Kidney (tissue), 14 donors: Measurements from ENCODE around the gene FAM78A. TPM values are rescaled to one million over a fixed set of nuclear protein-coding genes. Genes with fewer than 3 reads are reported as not detected.
"Not testable (repeated sequence)": the region's sequence is repeated elsewhere in the genome, so short reads cannot be mapped to it uniquely, and the experiment has no call there.

Experiments used
- DNase-seq, 5 donors: peaks; one replicate each; pipeline ENCODE4 v3.0.0-alpha.2; 2013 to 2020
- FAIRE-seq: peaks from 2 replicates; lab custom pipeline; 2012; peaks lifted over from hg19 to GRCh38; lab: Jason Lieb, UNC
- H3K27ac ChIP-seq, 2 donors: one replicate each; pipeline ENCODE4 v1.7.0; 2013; ENCODE audit warnings: low read depth in 2 of 2, low read length in 2 of 2, inconsistent platforms in 1 of 2
- H3K27me3 ChIP-seq: one replicate; pipeline ENCODE4 v1.7.1; 2013; ENCODE audit warnings: low read length, inconsistent platforms; ENCODE audit not compliant: control insufficient read depth, insufficient read depth
- H3K36me3 ChIP-seq, 3 donors: one replicate each; pipeline versions ENCODE4 v1.7.0 to v1.7.1; 2013; ENCODE audit warnings: low read length in 3 of 3, control low read depth in 1 of 3, inconsistent platforms in 1 of 3; ENCODE audit not compliant: insufficient read depth in 3 of 3, control insufficient read depth in 2 of 3
- H3K4me1 ChIP-seq, 3 donors: one replicate each; pipeline versions ENCODE4 v1.7.0 to v1.7.1; 2013; ENCODE audit warnings: low read length in 3 of 3, inconsistent platforms in 1 of 3, low read depth in 1 of 3; ENCODE audit not compliant: control insufficient read depth in 2 of 3, insufficient read depth in 2 of 3
- H3K4me3 ChIP-seq, 3 donors: one replicate each; pipeline versions ENCODE4 v1.7.0 to v1.8.1; 2013; ENCODE audit warnings: low read length in 3 of 3, control low read depth in 1 of 3, inconsistent platforms in 1 of 3
- H3K9ac ChIP-seq, 3 donors: one replicate each; pipeline versions ENCODE4 v1.7.0 to v1.7.1; 2013; ENCODE audit warnings: low read length in 3 of 3, control low read depth in 1 of 3, inconsistent platforms in 1 of 3
- H3K9me3 ChIP-seq, 3 donors: one replicate each; pipeline versions ENCODE4 v1.7.0 to v1.7.1; 2013; ENCODE audit warnings: low read length in 3 of 3, control low read depth in 1 of 3, inconsistent platforms in 1 of 3; ENCODE audit not compliant: control insufficient read depth in 2 of 3, insufficient read depth in 1 of 3
- intact Hi-C: fragments of 100-400 bp; cut with DNase I; formaldehyde crosslinking; loops from one replicate; pipeline ENCODE4 v1.11.1; 2022
- polyA plus RNA-seq: library from polyadenylated mRNA; stranded (reverse); fragments of 350-450 nt; fragmentation: Illumina TruSeq; extraction: RNeasy Lipid Tissue Mini Kit (QIAGEN cat#74804); gene quantifications from one replicate; pipeline ENCODE4 v1.2.3, GENCODE V29; 2014; ENCODE audit warnings: low read depth, low replicate concordance; ENCODE audit not compliant: insufficient read depth
- total RNA-seq: library from RNA; stranded (reverse); fragmentation: NEBNext Ultra II Directional; extraction: Animal tissue kit (Norgen Biotek cat#: 25700); gene quantifications from one replicate; pipeline ENCODE4 v1.2.1, GENCODE V29; 2021
- TF ChIP-seq, protein P1 (sequence below): IDR thresholded peaks from 3 replicates; pipeline ENCODE4 v1.5.1; 2012; ENCODE audit warnings: mild to moderate bottlenecking, moderate library complexity, borderline replicate concordance; ENCODE audit not compliant: insufficient read depth; ENCODE audit errors: extremely low read depth
- donor health status: control.
- donor health status: control.
- donor health status: control.
- donor health status: control.
- donor health status: control.
- donor health status: DM: yes; HTN: yes; CAD: no.
- donor health status: Normal renal cell carcinoma (clear cell type).

FAM78A gene
- total and polyA plus RNA-seq, 2 donors from 2014 or later, result 1.6 to 6.1 TPM

DNA sequence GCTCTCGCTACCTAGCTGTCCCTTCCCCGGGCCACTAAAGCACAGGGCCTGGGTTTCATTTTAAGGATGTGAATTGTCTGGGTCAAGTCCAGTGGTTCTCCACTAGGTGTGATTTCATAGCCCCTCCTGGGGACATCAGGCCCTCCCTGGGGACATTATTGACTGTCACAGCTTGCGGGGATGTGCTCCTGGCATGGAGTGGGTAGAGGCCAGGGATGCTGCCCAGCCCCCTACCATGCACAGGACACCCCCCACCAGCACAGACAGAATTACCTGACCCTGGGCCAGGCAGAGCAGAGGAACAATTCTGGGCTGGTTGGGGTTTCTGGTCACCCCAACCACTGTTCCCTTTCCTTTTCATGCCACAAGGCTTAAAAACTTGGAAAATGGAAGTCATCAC is 4.1 kb downstream of the FAM78A start:
- no peak overlapping the region for H3K9ac ChIP-seq
- no peak for FAIRE-seq
- TF ChIP-seq, protein P1, sequence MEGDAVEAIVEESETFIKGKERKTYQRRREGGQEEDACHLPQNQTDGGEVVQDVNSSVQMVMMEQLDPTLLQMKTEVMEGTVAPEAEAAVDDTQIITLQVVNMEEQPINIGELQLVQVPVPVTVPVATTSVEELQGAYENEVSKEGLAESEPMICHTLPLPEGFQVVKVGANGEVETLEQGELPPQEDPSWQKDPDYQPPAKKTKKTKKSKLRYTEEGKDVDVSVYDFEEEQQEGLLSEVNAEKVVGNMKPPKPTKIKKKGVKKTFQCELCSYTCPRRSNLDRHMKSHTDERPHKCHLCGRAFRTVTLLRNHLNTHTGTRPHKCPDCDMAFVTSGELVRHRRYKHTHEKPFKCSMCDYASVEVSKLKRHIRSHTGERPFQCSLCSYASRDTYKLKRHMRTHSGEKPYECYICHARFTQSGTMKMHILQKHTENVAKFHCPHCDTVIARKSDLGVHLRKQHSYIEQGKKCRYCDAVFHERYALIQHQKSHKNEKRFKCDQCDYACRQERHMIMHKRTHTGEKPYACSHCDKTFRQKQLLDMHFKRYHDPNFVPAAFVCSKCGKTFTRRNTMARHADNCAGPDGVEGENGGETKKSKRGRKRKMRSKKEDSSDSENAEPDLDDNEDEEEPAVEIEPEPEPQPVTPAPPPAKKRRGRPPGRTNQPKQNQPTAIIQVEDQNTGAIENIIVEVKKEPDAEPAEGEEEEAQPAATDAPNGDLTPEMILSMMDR, result no peak
- DNase-seq, result peak in 1 of 5 donors; percentile 41
- peaks cover 2% of the 10 kb centered on the region for H3K27me3 ChIP-seq
- no peaks in the 10 kb centered on the region for H3K36me3 ChIP-seq
- H3K4me3 ChIP-seq, result no peak overlapping the region
- H3K9me3 ChIP-seq, result no peaks in the 10 kb centered on the region
- H3K27ac ChIP-seq, result no peak overlapping the region
- H3K4me1 ChIP-seq, result peaks cover 0 to 7% (median 0%) of the 10 kb centered on the region in 3 donors
- intact Hi-C loops, result no loop called here

DNA sequence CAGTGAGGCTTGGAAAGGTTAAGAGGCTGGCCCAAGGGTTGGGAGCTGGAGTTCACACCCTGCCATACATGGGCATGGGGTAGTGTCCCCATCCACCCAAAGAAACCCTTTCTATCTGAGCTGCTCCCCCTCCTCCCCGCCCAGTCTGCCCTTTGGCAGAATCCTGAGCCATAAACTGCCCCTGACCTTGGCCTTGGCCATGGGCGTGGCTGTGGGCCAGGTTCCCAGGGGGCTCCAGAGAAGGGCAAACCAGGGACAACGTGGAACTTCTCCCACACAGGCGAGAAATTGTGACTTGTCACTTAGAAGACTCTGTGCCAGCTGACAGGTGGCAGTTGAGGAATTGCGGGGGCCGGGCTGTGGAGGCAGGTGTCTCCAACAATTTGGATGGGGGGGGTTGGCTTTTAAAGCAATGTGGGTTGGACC is 4.8 kb downstream of the FAM78A start:
- Histone ChIP-seq H3K9me3 (no peaks in the 10 kb centered on the region), H3K4me3 (no peak overlapping the region), H3K27me3 (peaks cover 2% of the 10 kb centered on the region), H3K27ac (peak overlapping the region in 1 of 2 donors; percentile 62), H3K36me3 (no peaks in the 10 kb centered on the region), H3K4me1 (peaks cover 0 to 7% (median 0%) of the 10 kb centered on the region in 3 donors), H3K9ac (peak overlapping the region in 1 of 3 donors; percentile 19)
- TF ChIP-seq, protein P1, result no peak
- intact Hi-C loops, result no loop called here
- FAIRE-seq (no peak), DNase-seq (peak in 1 of 5 donors; percentile 51)

DNA sequence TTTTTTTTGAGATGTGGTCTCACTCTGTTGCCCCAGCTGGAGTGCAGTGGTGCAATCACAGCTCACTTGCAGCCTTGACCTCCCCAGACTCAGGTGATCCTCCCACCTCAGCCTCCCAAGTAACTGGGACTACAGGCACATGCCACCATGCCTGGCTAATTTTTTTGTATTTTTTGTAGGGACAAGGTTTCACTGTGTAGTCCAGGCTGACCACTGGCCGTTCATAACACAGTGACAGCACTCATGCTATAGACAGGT is 5.4 kb downstream of the FAM78A start:
- H3K36me3 ChIP-seq, H3K4me3 ChIP-seq, H3K9me3 ChIP-seq, FAIRE-seq, intact Hi-C loops, H3K9ac ChIP-seq, H3K27me3 ChIP-seq, DNase-seq: not testable (repeated sequence)
- peak overlapping the region in 1 of 2 donors; percentile 62 for H3K27ac ChIP-seq
- peaks cover 0 to 11% (median 0%) of the 10 kb centered on the region in 3 donors for H3K4me1 ChIP-seq

DNA sequence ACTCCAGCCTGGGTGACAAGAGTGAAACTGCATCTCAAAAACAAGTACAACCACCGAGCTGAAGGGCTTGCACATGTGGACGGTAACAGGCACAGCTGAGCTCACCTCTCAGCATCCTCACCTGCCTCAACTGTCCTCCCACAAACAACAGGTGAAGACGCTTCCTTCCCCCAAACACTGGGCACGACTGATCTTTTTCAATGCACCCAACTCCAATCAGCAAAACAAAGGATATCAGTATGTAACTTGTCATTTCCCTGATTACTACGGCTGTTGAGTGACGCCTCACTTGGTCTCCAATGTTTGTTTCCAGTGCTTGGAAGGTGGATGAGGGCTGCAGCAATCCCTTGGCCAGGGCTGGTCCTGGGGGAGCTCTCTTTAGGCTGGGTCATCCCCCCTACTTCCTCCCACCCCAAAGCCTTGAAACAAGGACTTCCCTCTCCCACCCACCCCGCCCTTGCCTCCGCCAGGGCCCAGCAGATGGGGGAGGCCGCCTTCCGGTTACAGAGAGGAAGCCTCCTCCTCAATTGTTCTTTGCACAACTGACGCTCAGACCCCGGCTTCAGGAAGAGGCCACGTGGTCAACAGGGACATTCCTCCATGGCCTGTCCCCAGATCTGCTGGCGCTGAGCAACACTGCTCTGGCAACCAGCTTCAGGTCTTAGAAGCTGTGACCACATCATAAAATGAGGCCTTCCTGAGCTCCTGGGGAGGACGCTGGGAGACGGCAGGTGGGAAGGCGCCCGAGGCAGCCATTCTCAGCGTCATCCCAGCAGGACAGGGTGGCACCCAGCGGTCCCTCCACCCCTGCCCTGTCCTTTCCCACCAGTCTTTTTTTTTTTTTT is 5.9 kb downstream of the FAM78A start:
- FAIRE-seq, result no peak
- intact Hi-C loops, result no loop called here
- DNase-seq, result peak in 3 of 5 donors; percentile 28 to 68 (median 45)
- Histone ChIP-seq H3K27me3 (no peaks in the 10 kb centered on the region), H3K36me3 (no peaks in the 10 kb centered on the region), H3K9ac (no peak overlapping the region), H3K4me3 (no peak overlapping the region), H3K4me1 (peaks cover 0 to 14% (median 0%) of the 10 kb centered on the region in 3 donors), H3K27ac (peak overlapping the region; percentile 62 to 67), H3K9me3 (no peaks in the 10 kb centered on the region)
- TF ChIP-seq, protein P1, result no peak
